Adipose tissue (tissue), 3 donors: ENCODE measurements around the gene PROZ. TPM values are rescaled to one million over a fixed set of nuclear protein-coding genes. Genes with fewer than 3 reads are reported as not detected.
"Not testable (repeated sequence)": the region's sequence is repeated elsewhere in the genome, so short reads cannot be mapped to it uniquely, and the experiment has no call there.

ENCODE experiments used
- H3K27ac ChIP-seq: one replicate; pipeline ENCODE4 v1.5.1; 2013; ENCODE audit warnings: low read depth, low read length
- WGBS, 3 donors: extraction: QIAGEN DNeasy Blood & Tissue Kit; methylation state at CpG; one replicate each; pipeline ENCODE4 v1.1.7; 2013; 5-methylcytosine and 5-hydroxymethylcytosine counted together
- polyA plus RNA-seq, 3 donors: library from polyadenylated mRNA; stranded (reverse); fragments of 200-250 nt; gene quantifications; one replicate each; pipeline ENCODE4 v1.2.3, GENCODE V29; 2013
- donor health status: healthy with polysubstance abuse.
- donor health status: Bipolar disorder and iron deficiency.
- donor health status: healthy.

The PROZ gene
- polyA plus RNA-seq, result not detected

- H3K27ac ChIP-seq, result no peak within 1 kb of the TSS
- WGBS, 3 donors, result 45 to 65% (median 61%) methylated on average over 16 of the region's 16 CpGs
Measured at GRCh38 chr13:113157929-113158747, at the start of gene PROZ. PROZ (plus strand) TSS chr13:113158648; CDS start chr13:113158661, 13 bp downstream.

GRCh38 chr13:113109151-113110047, 49.0 kb upstream of the PROZ start:
- 26 to 35% (median 31%) methylated on average over 61 to 73 of the region's 73 CpGs for WGBS, 3 donors
- no peak overlapping the region for H3K27ac ChIP-seq

- H3K27ac ChIP-seq, result no peak overlapping the region
- 1 to 2% (median 2%) methylated on average over 57 to 98 of the region's 99 CpGs for WGBS, 3 donors
Measured at GRCh38 chr13:113110048-113110851, 48.2 kb upstream of the PROZ start.

GRCh38 chr13:113110852-113111315, 47.6 kb upstream of the PROZ start:
- WGBS, 3 donors, result 21 to 23% (median 21%) methylated on average over 45 to 49 of the region's 49 CpGs

GRCh38 chr13:113111821-113112220, 46.6 kb upstream of the PROZ start:
- not testable (repeated sequence) for H3K27ac ChIP-seq
- 87 to 92% (median 90%) methylated on average over 5 of the region's 5 CpGs for WGBS, 3 donors

More at GRCh38 chr13:113110852-113111315, 47.6 kb upstream of the PROZ start:
- no peak overlapping the region for H3K27ac ChIP-seq

- not testable (repeated sequence) for H3K27ac ChIP-seq
- 83 to 92% (median 88%) methylated on average over 1 of the region's 1 CpG for WGBS, 3 donors
Measured at GRCh38 chr13:113112475-113112874, 46.0 kb upstream of the PROZ start.

GRCh38 chr13:113112893-113113845, 45.3 kb upstream of the PROZ start:
- 51 to 63% (median 52%) methylated on average over 9 of the region's 9 CpGs for WGBS, 3 donors
- no peak overlapping the region for H3K27ac ChIP-seq

GRCh38 chr13:113113846-113114271, 44.6 kb upstream of the PROZ start:
- 89 to 94% (median 90%) methylated on average over 8 of the region's 8 CpGs for WGBS, 3 donors
- H3K27ac ChIP-seq, result no peak overlapping the region

- no peak overlapping the region for H3K27ac ChIP-seq
- 88 to 90% (median 88%) methylated on average over 17 of the region's 17 CpGs for WGBS, 3 donors
Measured at GRCh38 chr13:113114511-113115362, 43.7 kb upstream of the PROZ start.

- H3K27ac ChIP-seq, result no peak overlapping the region
- 80 to 84% (median 81%) methylated on average over 21 of the region's 21 CpGs for WGBS, 3 donors
Measured at GRCh38 chr13:113115363-113116205, 42.9 kb upstream of the PROZ start.

GRCh38 chr13:113116206-113116800, 42.1 kb upstream of the PROZ start:
- 84 to 87% (median 85%) methylated on average over 10 of the region's 10 CpGs for WGBS, 3 donors
- H3K27ac ChIP-seq, result no peak overlapping the region

- 88 to 92% (median 90%) methylated on average over 10 of the region's 10 CpGs for WGBS, 3 donors
- H3K27ac ChIP-seq, result no peak overlapping the region
Measured at GRCh38 chr13:113116871-113117271, 41.6 kb upstream of the PROZ start.

- 91 to 92% (median 92%) methylated on average over 25 to 26 of the region's 26 CpGs for WGBS, 3 donors
Measured at GRCh38 chr13:113117335-113117872, 41.0 kb upstream of the PROZ start.

GRCh38 chr13:113117911-113118260, 40.6 kb upstream of the PROZ start:
- WGBS, 3 donors, result 80 to 86% (median 83%) methylated on average over 9 of the region's 9 CpGs
- no peak overlapping the region for H3K27ac ChIP-seq

More at GRCh38 chr13:113117335-113117872, 41.0 kb upstream of the PROZ start:
- no peak overlapping the region for H3K27ac ChIP-seq
